Skin of body (tissue), 2 donors: ENCODE results near the gene SIK3. TPM values are rescaled to one million over a fixed set of nuclear protein-coding genes. Genes with fewer than 3 reads are reported as not detected.

Experiments used
- DNase-seq: peaks from one replicate; lab custom pipeline; 2025; lab: John Stamatoyannopoulos, UW
- total RNA-seq: library from RNA; depleted of rRNA; stranded (reverse); fragments of >200 nt; gene quantifications from one replicate; pipeline ENCODE4 v1.2.3, GENCODE V29; 2014

SIK3 gene
- total RNA-seq, 1 donor from 2014 or later: 28.9 TPM

- no peak for DNase-seq
Measured at GRCh38 chr11:116931206-116931953, 166.8 kb downstream of the SIK3 start.

GRCh38 chr11:116930586-116930985 is 167.6 kb downstream of the SIK3 start:
- no peak for DNase-seq

- DNase-seq: peak; percentile 28
Measured at GRCh38 chr11:116930177-116930576, 168.1 kb downstream of the SIK3 start.

GRCh38 chr11:116929414-116930090 is 168.7 kb downstream of the SIK3 start:
- no peak for DNase-seq

- no peak for DNase-seq
Measured at GRCh38 chr11:116928845-116929244, 169.4 kb downstream of the SIK3 start.

- no peak for DNase-seq
Measured at GRCh38 chr11:116928102-116928777, 170.0 kb downstream of the SIK3 start.

- DNase-seq: peak; percentile 2
Measured at GRCh38 chr11:116927163-116927974, 170.9 kb downstream of the SIK3 start.

GRCh38 chr11:116925050-116925449 is 173.2 kb downstream of the SIK3 start:
- DNase-seq: no peak

- no peak for DNase-seq
Measured at GRCh38 chr11:116918925-116919655, 179.1 kb downstream of the SIK3 start.

- DNase-seq: no peak
Measured at GRCh38 chr11:116917632-116918031, 180.6 kb downstream of the SIK3 start.

GRCh38 chr11:116916886-116917285 is 181.3 kb downstream of the SIK3 start:
- no peak for DNase-seq

GRCh38 chr11:116916052-116916451 is 182.2 kb downstream of the SIK3 start:
- DNase-seq: no peak

GRCh38 chr11:116913000-116913399 is 185.2 kb downstream of the SIK3 start:
- peak; percentile 49 for DNase-seq

- peak; percentile 25 for DNase-seq
Measured at GRCh38 chr11:116911976-116912734, 186.1 kb downstream of the SIK3 start.

- no peak for DNase-seq
Measured at GRCh38 chr11:116910847-116911246, 187.4 kb downstream of the SIK3 start.

- no peak for DNase-seq
Measured at GRCh38 chr11:116910378-116910777, 187.8 kb downstream of the SIK3 start.

GRCh38 chr11:116909245-116909644 is 189.0 kb downstream of the SIK3 start:
- no peak for DNase-seq

- no peak for DNase-seq
Measured at GRCh38 chr11:116906479-116906878, 191.7 kb downstream of the SIK3 start.

- DNase-seq: peak; percentile 71
Measured at GRCh38 chr11:116903090-116903489, 195.1 kb downstream of the SIK3 start.
